C1 segment of cervical spinal cord (tissue), 14 donors: ENCODE measurements around the gene CNST.
"Not testable (repeated sequence)": the region's sequence is repeated elsewhere in the genome, so short reads cannot be mapped to it uniquely, and the experiment has no call there.

Experiments used
- DNase-seq, 14 donors: peaks; one replicate each; lab custom pipeline; 2025; lab: John Stamatoyannopoulos, UW

CNST gene

GRCh38 chr1:246708166-246708565 is 141.9 kb downstream of the CNST start:
- DNase-seq: no peak

DNA sequence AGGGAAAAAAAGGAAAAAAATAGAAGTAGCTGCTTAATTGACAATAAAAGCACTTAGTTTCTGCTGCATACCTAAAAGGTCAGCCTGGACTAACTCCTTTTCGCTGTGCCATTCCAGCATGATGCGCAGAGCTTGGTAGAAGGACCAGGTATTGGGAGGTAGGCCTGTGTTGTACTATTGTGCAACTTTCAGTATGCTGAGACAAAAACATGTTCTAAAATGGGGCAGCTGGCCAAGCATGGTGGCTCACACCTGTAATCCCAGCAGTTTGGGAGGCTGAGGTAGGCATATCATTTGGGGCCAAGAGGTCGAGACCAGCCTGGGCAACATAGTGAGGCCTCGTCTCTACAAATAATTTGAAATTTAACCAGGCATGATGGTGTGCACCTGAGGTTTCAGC is 142.9 kb downstream of the CNST start:
- DNase-seq: no peak

DNA sequence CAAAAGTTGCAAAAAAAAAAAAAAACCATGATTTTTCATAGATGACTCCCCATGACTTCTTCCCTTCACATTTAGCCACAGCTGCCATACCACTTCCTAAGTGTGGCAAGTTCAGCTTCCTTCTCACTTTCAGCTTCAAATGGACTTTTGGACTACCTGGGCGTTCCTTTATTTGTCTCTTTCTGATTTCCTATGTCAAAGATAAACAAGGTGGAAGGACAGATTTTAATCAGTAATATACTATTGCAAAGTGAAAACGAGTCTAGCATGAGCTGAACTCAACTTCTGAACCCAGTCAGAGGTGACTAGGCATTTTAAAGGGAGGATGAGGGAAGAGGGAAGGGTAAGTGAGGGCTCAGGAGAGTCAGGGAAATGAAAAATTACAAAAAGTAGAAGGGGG is 143.6 kb downstream of the CNST start:
- DNase-seq: no peak

DNA sequence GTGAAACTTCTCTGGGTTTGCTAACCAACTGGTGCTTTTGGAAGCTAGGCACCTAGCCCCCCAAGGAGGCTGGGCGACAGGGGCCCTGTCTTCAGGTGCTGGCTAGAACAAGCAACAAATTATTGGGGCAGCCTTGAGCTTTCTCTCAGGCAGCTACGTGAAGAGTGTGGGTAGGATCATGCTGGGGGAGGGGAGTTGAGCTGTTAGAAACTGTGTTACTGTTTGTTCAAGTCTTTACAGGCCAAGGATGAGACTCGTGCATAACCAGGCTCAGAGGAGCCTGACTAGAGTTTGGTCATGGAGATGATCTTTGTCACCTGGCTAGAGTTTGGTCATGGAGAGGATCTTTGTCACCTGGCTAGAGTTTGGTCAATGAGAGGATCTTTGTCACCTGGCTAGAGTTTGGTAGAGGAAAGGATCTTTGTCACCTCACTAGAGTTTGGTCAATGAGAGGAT is 145.3 kb downstream of the CNST start:
- no peak for DNase-seq

GRCh38 chr1:246712428-246712827 is 146.2 kb downstream of the CNST start:
- DNase-seq: not testable (repeated sequence)
